HepG2 (cell line): Measurements from ENCODE around the gene NFATC4. TPM values are rescaled to one million over a fixed set of nuclear protein-coding genes. Genes with fewer than 3 reads are reported as not detected.
A peak's percentile ranks its signal among the peaks of the same experiment; 100 is the strongest.

Experiments used
- AGO2 ChIP-seq: fragments of 200-400 bp; formaldehyde crosslinking; optimal IDR thresholded peaks from 2 replicates; pipeline ENCODE3; 2017; ENCODE audit warnings: mild to moderate bottlenecking, low read depth, low read length, moderate library complexity
- ARNT ChIP-seq: fragments of 450-650 bp; IDR thresholded peaks from 2 replicates; pipeline ENCODE4 v1.6.1; 2017
- ATRX ChIP-seq: sonication (generic); formaldehyde crosslinking; IDR thresholded peaks from 2 replicates; pipeline ENCODE4 v1.4.0; 2020; ENCODE audit warnings: missing genetic modification reagents, borderline replicate concordance
- BORCS8-MEF2B ChIP-seq: sonication (generic); formaldehyde crosslinking; IDR thresholded peaks from 2 replicates; pipeline ENCODE4 v1.8.0; 2022; ENCODE audit warnings: mild to moderate bottlenecking, missing genetic modification reagents
- CBX5 ChIP-seq: sonication (generic); formaldehyde crosslinking; IDR thresholded peaks from 2 replicates; pipeline ENCODE4 v1.4.0; 2020; ENCODE audit warnings: missing genetic modification reagents, borderline replicate concordance
- CCAR2 ChIP-seq: fragments of 200-400 bp; formaldehyde crosslinking; optimal IDR thresholded peaks from 2 replicates; pipeline ENCODE3; 2018; ENCODE audit warnings: low read depth, mild to moderate bottlenecking, low read length, moderate library complexity
- FOSL1 ChIP-seq: sonication (generic); formaldehyde crosslinking; IDR thresholded peaks from 2 replicates; pipeline ENCODE4 v1.9.0; 2021; ENCODE audit warnings: missing genetic modification reagents, borderline replicate concordance
- GATAD2A ChIP-seq: IDR thresholded peaks from 2 replicates; pipeline ENCODE4 v1.6.1; 2016
- HNF4A ChIP-seq: sonication (generic); formaldehyde crosslinking; IDR thresholded peaks from 2 replicates; pipeline ENCODE4 v1.4.0; 2020; ENCODE audit warnings: missing genetic modification reagents
- HNRNPK ChIP-seq: fragments of 200-400 bp; formaldehyde crosslinking; IDR thresholded peaks from 2 replicates; pipeline ENCODE4 v1.6.1; 2018; ENCODE audit warnings: low read length, low read depth, moderate library complexity, mild to moderate bottlenecking; ENCODE audit not compliant: poor library complexity, severe bottlenecking
- MBNL3 ChIP-seq: fragments of 250-450 bp; sonication (Bioruptor Pico); conservative IDR thresholded peaks from 2 replicates; pipeline ENCODE4 v1.8.0; 2022; ENCODE audit warnings: mild to moderate bottlenecking, inconsistent platforms
- PHF21A ChIP-seq: sonication (generic); formaldehyde crosslinking; IDR thresholded peaks from 2 replicates; pipeline ENCODE4 v1.5.0; 2020; ENCODE audit warnings: mild to moderate bottlenecking, missing genetic modification reagents
- TEAD2 ChIP-seq: sonication (generic); formaldehyde crosslinking; IDR thresholded peaks from 2 replicates; pipeline ENCODE4 v1.9.0; 2021; ENCODE audit warnings: missing genetic modification reagents
- YY1 ChIP-seq: IDR thresholded peaks from 2 replicates; pipeline ENCODE4 v1.6.1; 2011; ENCODE audit warnings: low read length, low read depth, moderate library complexity, mild to moderate bottlenecking; ENCODE audit not compliant: insufficient read depth, insufficient replicate concordance
- ZBTB7A ChIP-seq: sonication (generic); formaldehyde crosslinking; IDR thresholded peaks from 2 replicates; pipeline ENCODE4 v1.8.0; 2022; ENCODE audit warnings: mild to moderate bottlenecking, missing genetic modification reagents
- ZNF24 ChIP-seq: fragments of 450-650 bp; IDR thresholded peaks from 2 replicates; pipeline ENCODE4 v1.6.1; 2017; ENCODE audit warnings: antibody characterized with exemption, mild to moderate bottlenecking
- ZNF670 ChIP-seq: sonication (generic); formaldehyde crosslinking; IDR thresholded peaks from 2 replicates; pipeline ENCODE4 v1.8.0; 2022; ENCODE audit warnings: mild to moderate bottlenecking, missing genetic modification reagents, borderline replicate concordance
- polyA plus RNA-seq, 8 experiments: library from polyadenylated mRNA; depleted of rRNA in 3 of 8; stranded (reverse) in 7 of 8; unstranded in 1 of 8; fragments of >200 nt; fragmentation: Illumina TruSeq in 4 of 8; extraction: Trizol in 4 of 8; gene quantifications; 2 replicates each; pipeline versions ENCODE4 v1.2.1 to v1.2.3, GENCODE V29; 2011 to 2016; ENCODE audit warnings: low read depth in 4 of 8, missing spikeins in 1 of 8, mixed read lengths in 1 of 8; ENCODE audit not compliant: insufficient read depth in 1 of 8
- total RNA-seq, 5 experiments: library from RNA; depleted of rRNA; stranded (reverse); fragments of >200 nt; fragmentation: Illumina TruSeq; extraction: Trizol; gene quantifications; 2 replicates each; pipeline ENCODE4 v1.2.3, GENCODE V29; 2016; ENCODE audit warnings: low read depth in 1 of 5
- TF ChIP-seq, protein P1 (sequence below): sonication (generic); formaldehyde crosslinking; IDR thresholded peaks from 2 replicates; pipeline ENCODE4 v1.4.0; 2020; ENCODE audit warnings: mild to moderate bottlenecking, missing genetic modification reagents
- TF ChIP-seq, protein P2 (sequence below): sonication (generic); formaldehyde crosslinking; IDR thresholded peaks from 2 replicates; pipeline ENCODE4 v1.8.1; 2023; ENCODE audit warnings: mild to moderate bottlenecking, missing genetic modification reagents, borderline replicate concordance
- TF ChIP-seq, protein P3 (sequence below): sonication (generic); formaldehyde crosslinking; IDR thresholded peaks from 2 replicates; pipeline ENCODE4 v1.5.1; 2020; ENCODE audit warnings: mild to moderate bottlenecking, missing genetic modification reagents, borderline replicate concordance
- TF ChIP-seq, protein P4 (sequence below): sonication (generic); formaldehyde crosslinking; IDR thresholded peaks from 2 replicates; pipeline ENCODE4 v1.4.0; 2020; ENCODE audit warnings: missing genetic modification reagents, low read depth, mild to moderate bottlenecking, borderline replicate concordance
- TF ChIP-seq, protein P5 (sequence below): sonication (generic); IDR thresholded peaks from 2 replicates; pipeline ENCODE4 v1.6.1; 2016; ENCODE audit warnings: low read depth, borderline replicate concordance

Gene NFATC4
- total and polyA plus RNA-seq, 2 of the 13 experiments (the other 11 are each of a cell fraction or from before 2014, with no cell fraction given) = 0.04 to 0.15 TPM

DNA sequence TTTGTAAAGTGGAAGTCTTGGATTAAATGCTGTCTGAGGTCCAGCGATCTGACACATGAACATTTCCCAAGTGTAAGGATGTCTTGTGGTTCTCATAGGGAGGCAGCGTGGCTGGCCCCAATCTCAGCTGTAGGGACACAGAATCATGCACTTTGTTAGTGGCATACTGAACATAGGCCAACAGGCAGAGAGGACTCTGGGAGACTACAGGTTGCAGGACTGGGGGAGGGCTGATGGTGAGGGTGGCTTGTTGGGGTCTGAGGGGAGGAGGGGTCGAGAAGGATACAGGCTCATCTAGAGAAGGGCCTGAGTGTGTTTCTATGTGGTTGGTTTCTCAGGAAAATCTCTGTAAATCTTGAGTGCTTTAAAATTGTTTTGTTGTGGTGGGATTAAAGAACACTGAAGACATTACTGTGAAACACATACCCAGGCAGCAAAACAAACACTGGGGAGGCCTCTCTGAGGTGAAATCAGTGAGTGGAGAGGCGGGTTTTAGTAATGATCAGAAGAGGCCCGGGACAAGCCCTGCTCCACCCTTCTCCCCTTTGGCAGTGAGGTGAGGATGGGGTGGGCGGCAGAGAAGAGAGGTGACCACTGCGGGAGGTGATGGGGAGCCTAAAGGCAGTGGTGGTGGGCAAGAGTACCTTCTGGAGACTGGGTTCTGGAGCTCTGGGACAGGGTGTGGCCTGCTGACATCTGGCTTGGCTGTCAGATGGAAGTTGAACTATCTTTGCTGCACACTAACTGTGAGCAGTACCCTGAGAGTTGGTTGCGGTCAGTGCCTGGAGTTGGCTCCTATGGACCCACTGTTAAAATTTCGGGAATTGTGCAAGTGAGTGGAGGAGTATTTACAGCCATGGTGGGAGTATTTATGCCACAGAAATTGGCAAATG is 34.1 kb downstream of the NFATC4 start (continued):
- TF ChIP-seq BORCS8-MEF2B (CRISPR knock-in tag) = 0 out of 2 replicates have a peak, but pooled peaks have one; percentile 16
- no peak for TF ChIP-seq CCAR2
- TF ChIP-seq GATAD2A = no peak
- TF ChIP-seq, protein P1, sequence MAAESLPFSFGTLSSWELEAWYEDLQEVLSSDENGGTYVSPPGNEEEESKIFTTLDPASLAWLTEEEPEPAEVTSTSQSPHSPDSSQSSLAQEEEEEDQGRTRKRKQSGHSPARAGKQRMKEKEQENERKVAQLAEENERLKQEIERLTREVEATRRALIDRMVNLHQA (CRISPR knock-in tag) = no peak
- no peak for TF ChIP-seq ZBTB7A (CRISPR knock-in tag)
- no peak for TF ChIP-seq TEAD2
- TF ChIP-seq CBX5 (CRISPR knock-in tag) = no peak
- no peak for TF ChIP-seq ATRX (CRISPR knock-in tag)
- no peak for TF ChIP-seq YY1
- no peak for TF ChIP-seq PHF21A (CRISPR knock-in tag)
- no peak for TF ChIP-seq FOSL1 (CRISPR knock-in tag)
- no peak for TF ChIP-seq HNF4A (CRISPR knock-in tag)
- TF ChIP-seq ARNT = no peak
- no peak for TF ChIP-seq AGO2
- no peak for TF ChIP-seq ZNF24
- TF ChIP-seq, protein P2, sequence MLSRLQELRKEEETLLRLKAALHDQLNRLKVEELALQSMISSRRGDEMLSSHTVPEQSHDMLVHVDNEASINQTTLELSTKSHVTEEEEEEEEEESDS = no peak
- no peak for TF ChIP-seq MBNL3 (CRISPR knock-in tag)
- TF ChIP-seq HNRNPK = no peak
- no peak for TF ChIP-seq ZNF670 (CRISPR knock-in tag)
- TF ChIP-seq, protein P3, sequence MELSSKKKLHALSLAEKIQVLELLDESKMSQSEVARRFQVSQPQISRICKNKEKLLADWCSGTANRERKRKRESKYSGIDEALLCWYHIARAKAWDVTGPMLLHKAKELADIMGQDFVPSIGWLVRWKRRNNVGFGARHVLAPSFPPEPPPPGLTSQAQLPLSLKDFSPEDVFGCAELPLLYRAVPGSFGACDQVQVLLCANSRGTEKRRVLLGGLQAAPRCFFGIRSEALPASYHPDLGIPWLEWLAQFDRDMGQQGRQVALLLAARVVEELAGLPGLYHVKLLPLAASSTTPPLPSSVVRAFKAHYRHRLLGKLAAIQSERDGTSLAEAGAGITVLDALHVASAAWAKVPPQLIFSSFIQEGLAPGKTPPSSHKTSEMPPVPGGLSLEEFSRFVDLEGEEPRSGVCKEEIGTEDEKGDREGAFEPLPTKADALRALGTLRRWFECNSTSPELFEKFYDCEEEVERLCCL = no peak
- TF ChIP-seq, protein P4, sequence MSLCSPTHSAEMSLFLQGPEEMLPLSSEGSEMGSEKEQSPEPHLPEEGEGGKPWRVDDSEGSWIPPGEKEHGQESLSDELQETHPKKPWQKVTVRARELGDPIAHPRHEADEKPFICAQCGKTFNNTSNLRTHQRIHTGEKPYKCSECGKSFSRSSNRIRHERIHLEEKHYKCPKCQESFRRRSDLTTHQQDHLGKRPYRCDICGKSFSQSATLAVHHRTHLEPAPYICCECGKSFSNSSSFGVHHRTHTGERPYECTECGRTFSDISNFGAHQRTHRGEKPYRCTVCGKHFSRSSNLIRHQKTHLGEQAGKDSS = 0 out of 2 replicates have a peak, but pooled peaks have one; percentile 53
- TF ChIP-seq, protein P5, sequence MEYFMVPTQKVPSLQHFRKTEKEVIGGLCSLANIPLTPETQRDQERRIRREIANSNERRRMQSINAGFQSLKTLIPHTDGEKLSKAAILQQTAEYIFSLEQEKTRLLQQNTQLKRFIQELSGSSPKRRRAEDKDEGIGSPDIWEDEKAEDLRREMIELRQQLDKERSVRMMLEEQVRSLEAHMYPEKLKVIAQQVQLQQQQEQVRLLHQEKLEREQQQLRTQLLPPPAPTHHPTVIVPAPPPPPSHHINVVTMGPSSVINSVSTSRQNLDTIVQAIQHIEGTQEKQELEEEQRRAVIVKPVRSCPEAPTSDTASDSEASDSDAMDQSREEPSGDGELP = no peak
